GM19035 (cell line): ENCODE measurements around the gene DNAJC30.

ENCODE experiments used
- ATAC-seq: cut with Tn5 transposase; IDR thresholded peaks from one replicate; pipeline ENCODE4 v1.9.1; 2021; ENCODE audit not compliant: unreplicated experiment

The DNAJC30 gene

GRCh38 chr7:73649576-73649975, 33.7 kb downstream of the DNAJC30 start:
- no peak for ATAC-seq

- no peak for ATAC-seq
Observed at GRCh38 chr7:73648593-73649332, 34.5 kb downstream of the DNAJC30 start.

DNA sequence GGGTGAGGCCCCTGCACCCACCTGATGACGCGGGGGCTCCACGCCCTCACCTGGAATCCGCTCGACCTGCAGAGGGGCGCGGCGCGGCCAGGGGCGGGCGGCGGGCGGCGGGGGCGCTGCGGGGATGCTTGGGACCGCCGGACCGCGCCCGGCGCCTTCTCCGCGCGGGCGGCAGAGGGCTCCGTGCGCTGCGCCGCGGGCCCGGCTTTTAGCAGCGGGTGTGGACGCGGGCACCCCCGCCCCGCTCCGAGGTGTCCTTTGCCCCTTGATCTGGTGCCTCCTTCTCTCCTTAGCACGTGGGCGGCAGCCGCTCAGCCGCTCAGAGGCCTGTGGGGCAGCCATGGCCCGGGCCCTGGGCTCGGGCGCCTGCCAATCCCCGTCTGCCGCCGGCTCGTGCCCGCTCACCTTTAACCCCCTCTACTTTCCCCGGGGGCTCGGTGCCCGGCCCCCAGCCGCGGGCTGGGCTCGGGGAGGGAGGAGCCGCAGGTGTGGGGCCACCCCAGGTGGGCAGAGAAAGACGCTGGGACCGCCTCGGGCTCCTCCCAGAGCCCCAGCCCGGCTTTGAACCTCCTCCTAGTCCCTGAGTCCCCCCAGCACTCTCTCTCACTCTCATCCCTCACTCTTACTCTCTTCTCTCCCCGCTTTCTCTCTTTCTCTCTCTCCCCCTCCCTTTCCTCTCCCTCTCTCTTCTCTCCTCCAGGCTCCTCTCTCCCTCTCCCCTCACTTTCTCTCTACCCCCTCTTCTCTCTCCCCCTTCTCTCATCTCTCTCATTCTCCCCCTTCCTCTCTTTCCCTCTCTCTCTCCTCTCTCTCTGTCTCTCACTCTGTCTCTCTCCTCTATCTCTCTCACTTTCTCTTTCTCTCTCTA, 35.3 kb downstream of the DNAJC30 start:
- ATAC-seq, result no peak

- no peak for ATAC-seq
Observed at GRCh38 chr7:73646785-73647724, 36.2 kb downstream of the DNAJC30 start.

GRCh38 chr7:73645643-73646174, 37.5 kb downstream of the DNAJC30 start:
- no peak for ATAC-seq

DNA sequence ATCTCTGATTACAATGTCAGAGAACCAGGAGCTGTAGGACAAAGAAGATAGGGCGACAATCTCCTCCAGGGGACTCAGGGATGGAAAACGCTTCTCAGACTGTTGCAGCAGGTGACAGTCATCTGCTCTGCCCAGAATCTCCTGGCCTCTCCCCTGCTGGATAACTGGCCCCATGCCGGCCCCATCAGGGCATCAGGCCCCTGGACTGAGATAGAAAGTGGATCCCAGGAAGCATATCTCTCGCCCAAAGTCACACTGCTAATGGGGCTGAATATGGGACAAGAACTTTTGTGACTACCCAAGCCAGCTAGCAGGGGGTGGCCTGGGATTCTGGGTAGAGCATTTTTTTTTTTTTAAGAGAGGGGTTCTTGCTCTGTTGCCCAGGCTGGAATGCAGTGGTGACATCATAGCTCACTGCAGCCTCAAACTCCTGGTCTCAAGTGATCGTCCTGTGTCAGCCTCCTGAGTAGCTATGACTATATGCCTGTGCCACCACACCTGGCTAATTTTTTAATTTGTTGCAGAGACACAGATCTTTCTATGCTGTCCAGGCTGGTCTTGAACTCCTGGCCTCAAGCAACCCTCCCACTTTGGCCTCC, 38.5 kb downstream of the DNAJC30 start:
- no peak for ATAC-seq

DNA sequence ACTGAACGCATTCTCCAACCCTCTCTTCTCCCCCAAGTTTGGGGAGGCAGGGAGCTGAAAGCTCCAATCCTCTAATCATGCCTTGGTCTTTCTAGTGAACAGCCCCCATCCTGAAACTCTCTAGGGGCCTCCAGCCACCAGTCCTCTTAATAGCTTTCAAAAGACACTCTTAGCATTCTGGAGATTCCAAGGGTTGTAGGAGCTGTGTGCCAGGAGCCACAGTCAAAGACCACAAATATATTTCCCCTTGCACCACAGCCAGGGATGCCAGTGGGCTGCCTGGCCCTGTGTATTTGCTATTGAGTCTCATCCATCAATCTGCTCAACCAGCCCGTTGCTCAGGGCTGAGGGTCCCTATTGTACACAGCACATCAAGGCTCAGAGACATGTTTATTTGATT, 40.4 kb downstream of the DNAJC30 start:
- no peak for ATAC-seq

DNA sequence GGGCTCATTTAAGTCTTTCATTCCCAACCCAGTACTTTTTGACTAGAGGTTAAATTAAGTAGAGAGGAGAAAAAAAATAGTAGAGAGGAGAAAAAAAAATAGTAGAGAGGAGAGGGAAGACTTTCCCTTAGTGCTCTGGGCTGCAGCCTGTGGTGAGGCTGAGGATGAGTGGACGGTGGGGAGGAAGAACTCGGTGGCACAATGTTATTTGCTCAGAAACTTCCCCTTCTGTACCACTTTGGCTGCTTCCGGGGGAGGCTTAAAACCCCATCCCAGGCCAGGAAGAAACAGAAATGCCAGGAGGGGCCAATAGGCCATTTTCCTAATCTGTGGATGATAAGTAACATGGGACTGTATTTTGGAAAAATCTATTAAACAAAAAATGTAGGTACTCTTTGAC, 44.3 kb downstream of the DNAJC30 start:
- no peak for ATAC-seq

GRCh38 chr7:73635428-73636200, 47.6 kb downstream of the DNAJC30 start:
- no peak for ATAC-seq

GRCh38 chr7:73633844-73634243, 49.4 kb downstream of the DNAJC30 start:
- ATAC-seq, result no peak

DNA sequence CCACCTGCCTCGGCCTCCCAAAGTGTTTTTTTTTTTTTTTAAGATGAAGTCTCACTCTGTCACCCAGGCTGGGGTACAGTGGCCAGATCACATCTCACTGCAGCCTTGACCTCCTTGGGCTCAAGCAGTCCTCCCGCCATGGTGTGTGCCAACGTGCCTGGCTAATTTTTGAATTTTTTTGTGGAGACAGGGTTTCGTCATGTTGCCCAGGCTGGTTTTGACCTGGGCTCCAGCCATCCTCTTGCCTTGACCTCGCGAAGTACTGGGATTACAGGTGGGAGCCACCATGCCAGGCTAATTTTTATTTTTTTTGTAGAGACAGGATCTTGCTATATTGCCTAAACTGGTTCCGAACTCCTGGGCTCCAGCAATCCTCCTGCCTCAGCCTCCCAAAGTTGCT, 49.9 kb downstream of the DNAJC30 start:
- ATAC-seq, result no peak

- ATAC-seq, result no peak
Observed at GRCh38 chr7:73631558-73631957, 51.7 kb downstream of the DNAJC30 start.
